Osteoblast (primary cell): Measurements from ENCODE around the gene ZNF641. TPM values are rescaled to one million over a fixed set of nuclear protein-coding genes. Genes with fewer than 3 reads are reported as not detected.

Source experiments
- DNase-seq: peaks from one replicate; pipeline ENCODE4 v3.0.0; 2011; ENCODE audit warnings: low spot score, mixed read lengths; ENCODE audit not compliant: insufficient read length; ENCODE audit errors: missing footprints
- H2AFZ ChIP-seq: 2 replicates; pipeline ENCODE4 v1.6.0; 2011; ENCODE audit warnings: mild to moderate bottlenecking, low read length
- H3K27ac ChIP-seq: 2 replicates; pipeline ENCODE4 v1.5.1; 2011; ENCODE audit warnings: mild to moderate bottlenecking, low read depth, low read length, moderate library complexity
- H3K27me3 ChIP-seq: 2 replicates; pipeline ENCODE4 v1.6.0; 2012; ENCODE audit warnings: mild to moderate bottlenecking, control low read depth, inconsistent platforms, low read length, moderate library complexity; ENCODE audit not compliant: insufficient read depth
- H3K36me3 ChIP-seq: 2 replicates; pipeline ENCODE4 v1.5.1; 2011; ENCODE audit warnings: mild to moderate bottlenecking, low read length, control low read depth, moderate library complexity; ENCODE audit not compliant: insufficient read depth
- H3K4me1 ChIP-seq: 2 replicates; pipeline ENCODE4 v1.5.1; 2011; ENCODE audit warnings: mild to moderate bottlenecking, low read length, control low read depth, moderate library complexity; ENCODE audit not compliant: insufficient read depth
- H3K4me2 ChIP-seq: 2 replicates; pipeline ENCODE4 v1.6.0; 2011; ENCODE audit warnings: mild to moderate bottlenecking, low read length; ENCODE audit not compliant: insufficient read depth
- H3K4me3 ChIP-seq: fragments of 200-600 bp; sonication (generic); 3 replicates; pipeline ENCODE4 v1.5.1; 2012; ENCODE audit warnings: mild to moderate bottlenecking, low read length, inconsistent platforms; ENCODE audit not compliant: insufficient read depth
- H3K79me2 ChIP-seq: 2 replicates; pipeline ENCODE4 v1.6.0; 2012; ENCODE audit warnings: mild to moderate bottlenecking, low read length, control low read depth, inconsistent platforms; ENCODE audit not compliant: insufficient read depth
- H3K9me3 ChIP-seq: 2 replicates; pipeline ENCODE4 v1.5.1; 2011; ENCODE audit warnings: low read depth, low read length, control low read depth
- H4K20me1 ChIP-seq: 2 replicates; pipeline ENCODE4 v1.6.0; 2012; ENCODE audit warnings: mild to moderate bottlenecking, low read length, control low read depth; ENCODE audit not compliant: insufficient read depth
- CTCF ChIP-seq: IDR thresholded peaks from 2 replicates; pipeline ENCODE4 v1.5.1; 2011; ENCODE audit warnings: mild to moderate bottlenecking, low read depth, low read length, moderate library complexity; ENCODE audit errors: extremely low read depth
- total RNA-seq: library from RNA; depleted of rRNA; stranded (reverse); fragments of >200 nt; gene quantifications from 2 replicates; pipeline ENCODE4 v1.2.3, GENCODE V29; 2012

Gene ZNF641
- total RNA-seq, 1 donor, result 14.1 TPM

- no peaks in the 10 kb centered on the region for H3K4me1 ChIP-seq
- no peaks in the 10 kb centered on the region for H3K9me3 ChIP-seq
- H3K27me3 ChIP-seq, result no peaks in the 10 kb centered on the region
- no peak overlapping the region for H3K4me2 ChIP-seq
- DNase-seq, result peak; percentile 52
- H3K36me3 ChIP-seq, result no peaks in the 10 kb centered on the region
- no peak for TF ChIP-seq CTCF
- H3K79me2 ChIP-seq, result no peaks in the 10 kb centered on the region
- no peak overlapping the region for H3K27ac ChIP-seq
- no peak overlapping the region for H2AFZ ChIP-seq
- H4K20me1 ChIP-seq, result no peaks in the 10 kb centered on the region
- H3K4me3 ChIP-seq, result no peak overlapping the region
Measured at GRCh38 chr12:48329199-48329939, 21.4 kb downstream of the ZNF641 start.

GRCh38 chr12:48316491-48316890 lies 34.2 kb downstream of the ZNF641 start:
- Histone ChIP-seq H3K79me2 (no peaks in the 10 kb centered on the region), H4K20me1 (no peaks in the 10 kb centered on the region), H3K9me3 (no peaks in the 10 kb centered on the region), H3K4me1 (no peaks in the 10 kb centered on the region), H3K4me3 (no peak overlapping the region), H3K27me3 (no peaks in the 10 kb centered on the region), H3K27ac (no peak overlapping the region), H3K4me2 (no peak overlapping the region), H2AFZ (no peak overlapping the region), H3K36me3 (no peaks in the 10 kb centered on the region)
- DNase-seq, result no peak
- TF ChIP-seq CTCF, result no peak

GRCh38 chr12:48311313-48311712 lies 39.4 kb downstream of the ZNF641 start:
- Histone ChIP-seq H3K27ac (no peak overlapping the region), H3K79me2 (no peaks in the 10 kb centered on the region), H3K4me3 (no peak overlapping the region), H2AFZ (no peak overlapping the region), H3K4me2 (no peak overlapping the region), H3K27me3 (no peaks in the 10 kb centered on the region), H3K36me3 (no peaks in the 10 kb centered on the region), H3K9me3 (no peaks in the 10 kb centered on the region), H3K4me1 (no peaks in the 10 kb centered on the region), H4K20me1 (no peaks in the 10 kb centered on the region)
- no peak for TF ChIP-seq CTCF
- no peak for DNase-seq

DNA sequence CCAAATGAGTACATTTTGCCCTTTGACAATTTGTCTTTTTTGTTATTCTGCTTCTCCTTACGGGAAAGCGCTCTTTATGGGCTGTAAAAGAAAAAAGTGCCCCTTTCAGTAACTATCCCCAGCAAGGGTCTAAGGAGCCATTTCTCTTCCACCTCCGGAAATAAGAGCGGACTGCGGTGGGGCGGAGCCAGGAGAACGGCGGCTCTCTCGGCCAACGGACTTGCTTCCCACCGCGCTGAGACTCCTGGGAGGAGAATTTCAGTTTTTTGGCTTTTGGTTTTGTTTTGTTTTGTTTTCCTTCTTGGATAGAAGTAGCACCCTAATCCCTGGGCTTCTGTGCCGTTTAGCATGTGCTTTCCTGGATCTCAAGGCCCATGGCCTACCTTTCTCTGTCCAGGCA lies 43.5 kb downstream of the ZNF641 start:
- no peak for DNase-seq
- Histone ChIP-seq H2AFZ (no peak overlapping the region), H3K27me3 (no peaks in the 10 kb centered on the region)

More for the DNA sequence above, 43.5 kb downstream of the ZNF641 start:
- Histone ChIP-seq H4K20me1 (no peaks in the 10 kb centered on the region), H3K4me2 (no peak overlapping the region), H3K4me1 (no peaks in the 10 kb centered on the region), H3K79me2 (no peaks in the 10 kb centered on the region), H3K4me3 (no peak overlapping the region), H3K9me3 (no peaks in the 10 kb centered on the region), H3K27ac (no peak overlapping the region), H3K36me3 (no peaks in the 10 kb centered on the region)
- TF ChIP-seq CTCF, result no peak
